Measurements from ENCODE around the gene SHKBP1.

SHKBP1 gene

GRCh38 chr19:40638327-40638726 is 61.7 kb downstream of the SHKBP1 start:
- DNase-seq (ENCODE audit: low read depth in 2 of 2) = no peak

DNA sequence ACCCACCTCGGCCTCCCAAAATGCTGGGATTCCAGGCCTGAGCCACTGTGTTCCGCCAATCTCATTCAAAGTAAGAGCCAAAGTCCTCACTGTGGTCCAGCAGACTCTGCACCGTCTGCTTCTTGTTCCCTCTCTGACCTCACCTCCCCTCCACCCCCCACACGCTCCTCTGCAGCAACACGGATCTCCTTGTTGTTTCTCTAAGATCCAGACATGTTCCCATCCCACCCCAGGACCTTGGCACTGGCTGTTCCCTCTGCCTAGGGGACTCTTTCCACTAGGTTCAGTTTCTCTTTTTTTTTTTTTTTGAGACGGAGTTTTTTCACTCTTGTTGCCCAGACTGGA is 62.9 kb downstream of the SHKBP1 start:
- DNase-seq (ENCODE audit: low read depth in 2 of 2) = no peak

- no peak for DNase-seq (ENCODE audit: low read depth in 2 of 2)
Measured at GRCh38 chr19:40640744-40641143, 64.1 kb downstream of the SHKBP1 start.

Measured in stimulated activated CD8-positive, alpha-beta memory T cell treated with anti-CD3 and anti-CD28 coated beads, Interleukin-2, amount 100 ng/mL, for 48 hours (primary cell).